Measurements from ENCODE around the gene SDR39U1.
A peak's percentile ranks its signal among the peaks of the same experiment; 100 is the strongest.

SDR39U1 gene

GRCh38 chr14:24430682-24431568 is 11.7 kb downstream of the SDR39U1 start:
- no peak for TF ChIP-seq CTCF (IDR thresholded peaks at IDR 0.05)
- no peak for DNase-seq (ENCODE audit: low spot score)
- H3K27ac ChIP-seq, result peak overlapping the region; percentile 96 to 99
- peak overlapping the region; percentile 89 for H3K4me3 ChIP-seq

- peak; percentile 92 for DNase-seq (ENCODE audit: low spot score)
- Histone ChIP-seq H3K4me3 (peak overlapping the region; percentile 89), H3K27ac (peak overlapping the region; percentile 96 to 99)
- no peak for TF ChIP-seq CTCF (IDR thresholded peaks at IDR 0.05)
These were observed 12.4 kb downstream of the SDR39U1 start for GRCh38 chr14:24430143-24430681.

GRCh38 chr14:24429395-24430142 is 13.0 kb downstream of the SDR39U1 start, which contains the start of the genes CBLN3 and KHNYN:
Gene CBLN3 (minus strand): TSS chr14:24429668. CDS start chr14:24429054, 614 bp downstream.
Gene KHNYN (plus strand): TSS chr14:24429954. CDS start chr14:24430731, 777 bp downstream.
- TF ChIP-seq CTCF (IDR thresholded peaks at IDR 0.05), result no peak
- H3K27ac ChIP-seq, result peak within 1 kb of the TSS; percentile 96 to 99
- DNase-seq (ENCODE audit: low spot score), result peak; percentile 95
- H3K4me3 ChIP-seq, result peak within 1 kb of the TSS; percentile 89

GRCh38 chr14:24428628-24429394 is 13.8 kb downstream of the SDR39U1 start:
- DNase-seq (ENCODE audit: low spot score), result no peak
- peak overlapping the region; percentile 89 for H3K4me3 ChIP-seq
- TF ChIP-seq CTCF (IDR thresholded peaks at IDR 0.05), result no peak

GRCh38 chr14:24427537-24428508 is 14.8 kb downstream of the SDR39U1 start:
- DNase-seq (ENCODE audit: low spot score), result no peak
- Histone ChIP-seq H3K27ac (no peak overlapping the region), H3K4me3 (no peak overlapping the region)
- TF ChIP-seq CTCF (IDR thresholded peaks at IDR 0.05), result no peak

More at GRCh38 chr14:24428628-24429394, 13.8 kb downstream of the SDR39U1 start:
- peak overlapping the region; percentile 96 to 99 for H3K27ac ChIP-seq
